ENCODE measurements around the gene CASTOR1.
A peak's percentile ranks its signal among the peaks of the same experiment; 100 is the strongest.

CASTOR1 gene

GRCh38 chr22:30277547-30278344 lies 11.6 kb downstream of the CASTOR1 start:
- no peak for TF ChIP-seq POLR2A (IDR thresholded peaks at IDR 0.05; ENCODE audit: low read length)
- TF ChIP-seq GATA1 (IDR thresholded peaks at IDR 0.05; ENCODE audit: low read depth, low read length) = no peak
- DNase-seq = no peak

- no peak for DNase-seq
- TF ChIP-seq GATA1 (IDR thresholded peaks at IDR 0.05; ENCODE audit: low read depth, low read length) = no peak
- TF ChIP-seq POLR2A (IDR thresholded peaks at IDR 0.05; ENCODE audit: low read length) = no peak
Measured at GRCh38 chr22:30276039-30276438, 13.3 kb downstream of the CASTOR1 start.

- no peak for DNase-seq
- TF ChIP-seq POLR2A (IDR thresholded peaks at IDR 0.05; ENCODE audit: low read length) (no peak), GATA1 (IDR thresholded peaks at IDR 0.05; ENCODE audit: low read depth, low read length) (no peak)
Measured at GRCh38 chr22:30275625-30276024, 13.7 kb downstream of the CASTOR1 start.

- no peak for TF ChIP-seq GATA1 (IDR thresholded peaks at IDR 0.05; ENCODE audit: low read depth, low read length)
- no peak for TF ChIP-seq POLR2A (IDR thresholded peaks at IDR 0.05; ENCODE audit: low read length)
- no peak for DNase-seq
Measured at GRCh38 chr22:30274437-30274812, 14.9 kb downstream of the CASTOR1 start.

- TF ChIP-seq POLR2A (IDR thresholded peaks at IDR 0.05; ENCODE audit: low read length) (no peak), GATA1 (IDR thresholded peaks at IDR 0.05; ENCODE audit: low read depth, low read length) (no peak)
- DNase-seq = no peak
Measured at GRCh38 chr22:30273711-30274436, 15.4 kb downstream of the CASTOR1 start.

GRCh38 chr22:30272781-30273601 lies 16.3 kb downstream of the CASTOR1 start:
- no peak for DNase-seq
- TF ChIP-seq GATA1 (IDR thresholded peaks at IDR 0.05; ENCODE audit: low read depth, low read length) = no peak
- peak; percentile 13 for TF ChIP-seq POLR2A (IDR thresholded peaks at IDR 0.05; ENCODE audit: low read length)

- DNase-seq = peak; percentile 22 to 50
- no peak for TF ChIP-seq POLR2A (IDR thresholded peaks at IDR 0.05; ENCODE audit: low read length)
Measured at GRCh38 chr22:30270832-30271231, 18.5 kb downstream of the CASTOR1 start.

- TF ChIP-seq POLR2A (IDR thresholded peaks at IDR 0.05; ENCODE audit: low read length) (peak; percentile 20), GATA1 (IDR thresholded peaks at IDR 0.05; ENCODE audit: low read depth, low read length) (no peak)
- no peak for DNase-seq
Measured at GRCh38 chr22:30268331-30268730, 21.0 kb downstream of the CASTOR1 start.

GRCh38 chr22:30267382-30268302 lies 21.7 kb downstream of the CASTOR1 start:
- TF ChIP-seq GATA1 (IDR thresholded peaks at IDR 0.05; ENCODE audit: low read depth, low read length) = no peak
- no peak for TF ChIP-seq POLR2A (IDR thresholded peaks at IDR 0.05; ENCODE audit: low read length)
- peak; percentile 65 to 74 for DNase-seq

- TF ChIP-seq POLR2A (IDR thresholded peaks at IDR 0.05; ENCODE audit: low read length) (peak; percentile 76), GATA1 (IDR thresholded peaks at IDR 0.05; ENCODE audit: low read depth, low read length) (no peak)
- peak; percentile 83 to 84 for DNase-seq
Measured at GRCh38 chr22:30266445-30267381, 22.6 kb downstream of the CASTOR1 start, which contains the start of gene OSM. OSM (minus strand) TSS chr22:30266851; CDS start chr22:30266799, 52 bp downstream.

- TF ChIP-seq GATA1 (IDR thresholded peaks at IDR 0.05; ENCODE audit: low read depth, low read length) (no peak), POLR2A (IDR thresholded peaks at IDR 0.05; ENCODE audit: low read length) (peak; percentile 96)
- peak; percentile 92 for DNase-seq
Measured at GRCh38 chr22:30265823-30266444, 23.4 kb downstream of the CASTOR1 start.
